Measurements from ENCODE around the gene DDX18.

- no peak for TF ChIP-seq CTCF (conservative IDR thresholded peaks at IDR 0.05 in 1 of 2, IDR thresholded peaks at IDR 0.05 in 1 of 2; ENCODE audit: extremely low read depth in 1 of 2, insufficient read depth in 1 of 2, low read depth in 1 of 2, low read length in 2 of 2)
- TF ChIP-seq EZH2 (IDR thresholded peaks at IDR 0.05; ENCODE audit: borderline replicate concordance, low read length) = no peak
Measured at GRCh38 chr2:117854610-117855009, 40.1 kb downstream of the DDX18 start.
